IMR-90 (cell line): ENCODE measurements around the gene ZNF594.

ENCODE experiments used
- MAFK ChIP-seq: IDR thresholded peaks from 2 replicates; pipeline ENCODE4 v1.6.1; 2012; ENCODE audit warnings: low read depth, low read length, improper control_type of control experiment
- POLR2A ChIP-seq: IDR thresholded peaks from 2 replicates; pipeline ENCODE4 v1.6.1; 2012; ENCODE audit warnings: mild to moderate bottlenecking, low read depth, low read length
- RAD21 ChIP-seq: IDR thresholded peaks from 2 replicates; pipeline ENCODE4 v1.6.1; 2012; ENCODE audit warnings: low read length, improper control_type of control experiment
- SMC3 ChIP-seq: fragments of 150-350 bp; IDR thresholded peaks from 2 replicates; pipeline ENCODE4 v1.6.1; 2016; ENCODE audit warnings: low read depth, mild to moderate bottlenecking, antibody characterized with exemption, low read length, moderate library complexity
- TF ChIP-seq, protein P1 (sequence below): conservative IDR thresholded peaks from 2 replicates; pipeline ENCODE4 v1.5.1; 2012; ENCODE audit warnings: mild to moderate bottlenecking, low read depth, low read length, improper control_type of control experiment

- TF ChIP-seq POLR2A (no peak), MAFK (no peak), SMC3 (no peak), RAD21 (no peak)
- TF ChIP-seq, protein P1, sequence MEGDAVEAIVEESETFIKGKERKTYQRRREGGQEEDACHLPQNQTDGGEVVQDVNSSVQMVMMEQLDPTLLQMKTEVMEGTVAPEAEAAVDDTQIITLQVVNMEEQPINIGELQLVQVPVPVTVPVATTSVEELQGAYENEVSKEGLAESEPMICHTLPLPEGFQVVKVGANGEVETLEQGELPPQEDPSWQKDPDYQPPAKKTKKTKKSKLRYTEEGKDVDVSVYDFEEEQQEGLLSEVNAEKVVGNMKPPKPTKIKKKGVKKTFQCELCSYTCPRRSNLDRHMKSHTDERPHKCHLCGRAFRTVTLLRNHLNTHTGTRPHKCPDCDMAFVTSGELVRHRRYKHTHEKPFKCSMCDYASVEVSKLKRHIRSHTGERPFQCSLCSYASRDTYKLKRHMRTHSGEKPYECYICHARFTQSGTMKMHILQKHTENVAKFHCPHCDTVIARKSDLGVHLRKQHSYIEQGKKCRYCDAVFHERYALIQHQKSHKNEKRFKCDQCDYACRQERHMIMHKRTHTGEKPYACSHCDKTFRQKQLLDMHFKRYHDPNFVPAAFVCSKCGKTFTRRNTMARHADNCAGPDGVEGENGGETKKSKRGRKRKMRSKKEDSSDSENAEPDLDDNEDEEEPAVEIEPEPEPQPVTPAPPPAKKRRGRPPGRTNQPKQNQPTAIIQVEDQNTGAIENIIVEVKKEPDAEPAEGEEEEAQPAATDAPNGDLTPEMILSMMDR = no peak
Observed at GRCh38 chr17:5234645-5235576, 43.2 kb upstream of the ZNF594 start, which contains the start of gene SCIMP.
